PC-3 (cell line): ENCODE measurements around the gene AIFM3. TPM values are rescaled to one million over a fixed set of nuclear protein-coding genes. Genes with fewer than 3 reads are reported as not detected.

Experiments
- ATAC-seq: fragments of 200-7000 bp; cut with Tn5 transposase; 2 replicates; pipeline ENCODE4 v1.9.1; 2020; ENCODE audit warnings: mild to moderate bottlenecking, moderate library complexity
- BruUV-seq: library from RNA; stranded (reverse); fragments of 400-500 nt; replicated peaks from 2 replicates; lab custom pipeline; 2021; lab: Mats Ljungman, UMichigan
- CTCF ChIA-PET: fragments of 300-600 bp; sonication (Branson Sonifier 250); formaldehyde crosslinking; loops from one replicate; lab custom pipeline; 2022; ENCODE audit warnings: antibody characterized with exemption; lab: Charles Lee
- POLR2A ChIA-PET: fragments of 300-600 bp; sonication (Branson Sonifier 250); formaldehyde crosslinking; loops from one replicate; lab custom pipeline; 2022; ENCODE audit warnings: antibody characterized with exemption; ENCODE audit not compliant: unreplicated experiment; lab: Charles Lee
- DNase-seq: peaks from one replicate; pipeline ENCODE4 v3.0.0-alpha.2; 2015
- H2AFZ ChIP-seq: fragments of 300-600 bp; sonication (generic); 2 replicates; pipeline ENCODE4 v1.6.0; 2016; ENCODE audit warnings: antibody characterized with exemption, low read length
- H3F3A ChIP-seq: fragments of 300-600 bp; sonication (generic); one replicate; pipeline ENCODE4 v1.6.0; 2017; ENCODE audit warnings: antibody characterized with exemption, low read length, control low read depth, mild to moderate bottlenecking; ENCODE audit not compliant: unreplicated experiment
- H3K27ac ChIP-seq: fragments of 300-600 bp; sonication (generic); 2 replicates; pipeline ENCODE4 v1.5.1; 2016; ENCODE audit warnings: mild to moderate bottlenecking, low read length
- H3K27me3 ChIP-seq: fragments of 300-600 bp; sonication (generic); 2 replicates; pipeline ENCODE4 v1.6.1; 2016; ENCODE audit warnings: low read length, mixed read lengths
- H3K36me3 ChIP-seq: fragments of 300-600 bp; sonication (generic); 2 replicates; pipeline ENCODE4 v1.6.1; 2016; ENCODE audit warnings: low read depth, mixed run types, low read length, mixed read lengths
- H3K4me1 ChIP-seq: fragments of 300-600 bp; sonication (generic); 2 replicates; pipeline ENCODE4 v1.5.1; 2016; ENCODE audit warnings: low read length; ENCODE audit not compliant: insufficient read depth
- H3K4me2 ChIP-seq: fragments of 300-600 bp; sonication (generic); 2 replicates; pipeline ENCODE4 v1.6.0; 2016; ENCODE audit warnings: low read length
- H3K4me3 ChIP-seq: fragments of 300-600 bp; sonication (generic); 2 replicates; pipeline ENCODE4 v1.5.1; 2016; ENCODE audit warnings: mild to moderate bottlenecking, low read length, mixed read lengths
- H3K79me2 ChIP-seq: fragments of 300-600 bp; sonication (generic); 2 replicates; pipeline ENCODE4 v1.6.1; 2017; ENCODE audit warnings: low read length, mixed read lengths
- H3K9ac ChIP-seq: fragments of 300-600 bp; sonication (generic); 2 replicates; pipeline ENCODE4 v1.6.0; 2016; ENCODE audit warnings: mild to moderate bottlenecking, low read length
- H3K9me2 ChIP-seq: fragments of 300-600 bp; sonication (generic); replicated peaks from 2 replicates; pipeline ENCODE4 v1.6.1; 2016; ENCODE audit warnings: mixed run types, low read length, mixed read lengths
- H3K9me3 ChIP-seq: fragments of 300-600 bp; sonication (generic); 2 replicates; pipeline ENCODE4 v1.6.1; 2016; ENCODE audit warnings: low read length, mixed read lengths
- H4K20me1 ChIP-seq: fragments of 300-600 bp; sonication (generic); 2 replicates; pipeline ENCODE4 v1.6.1; 2016; ENCODE audit warnings: low read length, mixed read lengths
- EZH2 ChIP-seq: fragments of 300-600 bp; sonication (generic); IDR thresholded peaks from one replicate; pipeline ENCODE4 v1.6.1; 2017; ENCODE audit warnings: antibody characterized with exemption, mild to moderate bottlenecking, low read length; ENCODE audit not compliant: unreplicated experiment
- EZH2phosphoT487 ChIP-seq: fragments of 300-600 bp; sonication (generic); IDR thresholded peaks from 2 replicates; pipeline ENCODE4 v1.6.1; 2018; ENCODE audit warnings: mild to moderate bottlenecking, antibody characterized with exemption, low read length, borderline replicate concordance
- intact Hi-C: fragments of 100-400 bp; cut with micrococcal nuclease; formaldehyde crosslinking; loops from 2 replicates; pipeline ENCODE4 v1.9.0; 2023
- total RNA-seq: library from RNA; depleted of rRNA; stranded (reverse); fragments of >200 nt; gene quantifications from 2 replicates; pipeline ENCODE4 v1.2.3, GENCODE V29; 2014
- TF ChIP-seq, protein P1 (sequence below): fragments of 300-600 bp; sonication (generic); conservative IDR thresholded peaks from 2 replicates; pipeline ENCODE4 v1.5.1; 2017; ENCODE audit warnings: antibody characterized with exemption, low read depth, mild to moderate bottlenecking, low read length

AIFM3 gene
- total RNA-seq, 1 experiment from 2014 or later = 1.5 TPM

DNA sequence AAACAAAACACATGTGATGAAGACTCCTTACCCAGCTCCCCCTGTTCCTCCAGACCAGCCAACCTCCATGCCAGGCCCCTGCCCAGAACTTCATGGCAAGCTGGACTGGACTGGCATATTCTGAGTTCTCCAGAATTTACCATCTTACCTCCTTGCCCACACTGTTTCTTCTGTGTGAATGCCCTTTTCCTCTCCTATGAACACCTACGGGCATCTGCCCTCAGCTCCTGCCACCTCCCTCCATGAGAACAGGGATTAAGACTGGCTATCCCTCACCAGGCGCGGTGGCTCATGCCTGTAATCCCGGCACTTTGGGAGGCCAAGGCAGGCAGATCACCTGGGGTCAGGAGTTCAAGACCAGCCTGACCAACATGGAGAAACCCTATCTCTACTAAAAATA, 6.4 kb upstream of the AIFM3 start:
- no TSS peak for BruUV-seq
- Histone ChIP-seq H3K4me2 (no peak overlapping the region), H3K9me3 (no peaks in the 10 kb centered on the region), H3K36me3 (no peaks in the 10 kb centered on the region), H3K4me1 (peaks cover 13% of the 10 kb centered on the region), H3K27me3 (no peaks in the 10 kb centered on the region), H4K20me1 (no peaks in the 10 kb centered on the region), H3K79me2 (peaks cover 8% of the 10 kb centered on the region; the same call in 1 of the 2 replicates), H3K27ac (no peak overlapping the region), H3K9me2 (no peaks in the 10 kb centered on the region), H3F3A (peaks cover 4% of the 10 kb centered on the region), H2AFZ (no peak overlapping the region), H3K9ac (no peak overlapping the region), H3K4me3 (no peak overlapping the region)
- ChIA-PET CTCF (interaction anchor here (0.7 kb wide), 1 partner anchor 74 kb away, joined by 3 read pairs; no protein-coding TSS in a partner anchor), POLR2A (no interaction called here)
- no peak for DNase-seq
- ATAC-seq = no peak
- intact Hi-C loops = no loop called here
- TF ChIP-seq EZH2phosphoT487 (no peak), EZH2 (no peak)
- TF ChIP-seq, protein P1, sequence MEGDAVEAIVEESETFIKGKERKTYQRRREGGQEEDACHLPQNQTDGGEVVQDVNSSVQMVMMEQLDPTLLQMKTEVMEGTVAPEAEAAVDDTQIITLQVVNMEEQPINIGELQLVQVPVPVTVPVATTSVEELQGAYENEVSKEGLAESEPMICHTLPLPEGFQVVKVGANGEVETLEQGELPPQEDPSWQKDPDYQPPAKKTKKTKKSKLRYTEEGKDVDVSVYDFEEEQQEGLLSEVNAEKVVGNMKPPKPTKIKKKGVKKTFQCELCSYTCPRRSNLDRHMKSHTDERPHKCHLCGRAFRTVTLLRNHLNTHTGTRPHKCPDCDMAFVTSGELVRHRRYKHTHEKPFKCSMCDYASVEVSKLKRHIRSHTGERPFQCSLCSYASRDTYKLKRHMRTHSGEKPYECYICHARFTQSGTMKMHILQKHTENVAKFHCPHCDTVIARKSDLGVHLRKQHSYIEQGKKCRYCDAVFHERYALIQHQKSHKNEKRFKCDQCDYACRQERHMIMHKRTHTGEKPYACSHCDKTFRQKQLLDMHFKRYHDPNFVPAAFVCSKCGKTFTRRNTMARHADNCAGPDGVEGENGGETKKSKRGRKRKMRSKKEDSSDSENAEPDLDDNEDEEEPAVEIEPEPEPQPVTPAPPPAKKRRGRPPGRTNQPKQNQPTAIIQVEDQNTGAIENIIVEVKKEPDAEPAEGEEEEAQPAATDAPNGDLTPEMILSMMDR = no peak

DNA sequence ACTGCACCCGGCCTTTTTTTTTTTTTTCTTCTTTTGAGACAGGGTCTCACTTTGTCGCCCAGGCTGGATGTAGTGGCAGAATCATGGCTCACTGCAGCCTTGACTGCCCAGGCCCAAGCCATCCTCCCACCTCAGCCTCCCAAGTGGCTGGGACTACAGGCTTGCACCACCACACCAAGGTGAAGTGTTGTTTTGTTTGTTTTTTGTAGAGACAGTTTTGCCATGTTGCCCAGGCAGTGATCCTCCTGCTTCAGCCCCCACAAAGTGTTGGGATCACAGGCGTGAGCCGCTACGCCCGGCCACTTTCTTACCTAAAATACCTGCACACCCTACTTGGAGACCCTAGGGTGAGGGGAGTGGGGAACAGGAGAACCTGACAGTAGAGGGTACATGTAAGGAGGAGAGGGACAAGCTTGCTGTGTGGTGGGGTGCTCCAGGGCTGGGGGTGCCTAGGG, 4.5 kb upstream of the AIFM3 start:
- no peak overlapping the region for H2AFZ ChIP-seq
- no peaks in the 10 kb centered on the region for H4K20me1 ChIP-seq
- no peak for ATAC-seq
- H3K36me3 ChIP-seq = no peaks in the 10 kb centered on the region
- no peaks in the 10 kb centered on the region for H3K27me3 ChIP-seq
- H3K4me2 ChIP-seq = no peak overlapping the region
- H3K4me1 ChIP-seq = peaks cover 3% of the 10 kb centered on the region; the same call in 1 of the 2 replicates
- ChIA-PET POLR2A (no interaction called here), CTCF (no interaction called here)
- no peak for DNase-seq
- no peaks in the 10 kb centered on the region for H3F3A ChIP-seq
- no peak overlapping the region for H3K4me3 ChIP-seq
- TF ChIP-seq EZH2 (no peak), EZH2phosphoT487 (no peak)
- TF ChIP-seq, protein P1 = no peak
- H3K9me2 ChIP-seq = no peaks in the 10 kb centered on the region
- intact Hi-C loops = no loop called here
- no peaks in the 10 kb centered on the region for H3K9me3 ChIP-seq
- no peak overlapping the region for H3K27ac ChIP-seq
- H3K79me2 ChIP-seq = no peaks in the 10 kb centered on the region
- no TSS peak for BruUV-seq
- no peak overlapping the region for H3K9ac ChIP-seq

DNA sequence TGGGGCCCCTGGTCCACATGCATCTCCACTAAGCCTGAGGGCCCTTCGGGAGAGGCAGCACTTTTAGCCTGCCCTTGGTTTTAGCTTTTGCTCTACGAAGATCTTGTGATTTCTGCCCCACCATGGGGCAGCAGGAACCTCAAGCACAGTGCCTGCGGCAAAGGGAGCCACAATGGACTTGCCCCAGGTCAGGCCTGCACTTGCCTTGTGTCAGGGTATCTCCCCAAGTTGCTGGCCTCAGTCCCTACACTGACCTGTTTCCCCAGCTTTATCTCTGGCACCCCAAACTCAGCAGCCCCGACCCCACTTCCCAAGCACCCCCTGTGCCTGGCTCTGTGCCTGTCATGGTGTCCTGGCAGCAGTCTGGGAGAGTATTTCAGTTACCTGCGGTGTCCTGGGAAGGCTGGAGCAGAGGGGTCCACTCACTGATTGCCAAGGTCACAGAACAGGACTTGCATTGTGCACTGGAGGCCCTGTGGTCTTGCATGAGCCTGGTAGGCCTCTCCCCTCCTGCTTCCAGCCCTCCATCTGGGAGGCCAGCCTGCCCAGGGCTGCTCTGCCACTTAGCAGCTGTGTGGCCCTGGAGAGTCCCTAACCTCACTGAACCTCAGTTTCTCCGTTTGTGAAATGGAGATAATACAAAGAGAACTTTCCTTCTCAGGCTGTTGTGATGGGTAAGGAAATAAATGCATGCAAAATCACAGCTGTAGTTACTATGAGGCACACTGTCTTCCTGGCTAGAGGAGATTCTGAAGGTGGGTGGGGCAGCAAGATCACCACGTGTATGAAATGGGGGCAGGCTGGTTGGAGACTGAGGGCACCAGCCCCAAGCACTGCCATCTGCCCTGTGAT, 3.6 kb upstream of the AIFM3 start:
- ChIA-PET POLR2A (no interaction called here), CTCF (no interaction called here)
- Histone ChIP-seq H3K4me3 (no peak overlapping the region), H3F3A (no peaks in the 10 kb centered on the region), H4K20me1 (no peaks in the 10 kb centered on the region), H3K9me2 (no peaks in the 10 kb centered on the region), H3K4me1 (no peaks in the 10 kb centered on the region; the same call in 1 of the 2 replicates), H2AFZ (no peak overlapping the region), H3K36me3 (no peaks in the 10 kb centered on the region), H3K27me3 (no peaks in the 10 kb centered on the region), H3K9me3 (no peaks in the 10 kb centered on the region), H3K4me2 (no peak overlapping the region), H3K9ac (no peak overlapping the region), H3K79me2 (no peaks in the 10 kb centered on the region), H3K27ac (no peak overlapping the region)
- no TSS peak for BruUV-seq
- TF ChIP-seq EZH2phosphoT487 (no peak), EZH2 (no peak)
- TF ChIP-seq, protein P1 = no peak
- intact Hi-C loops = no loop called here
- DNase-seq (no peak), ATAC-seq (no peak)
